KMS-11 (cell line): ENCODE measurements around the gene MRPL53.
A peak's percentile ranks its signal among the peaks of the same experiment; 100 is the strongest.

Experiments used
- H2AFZ ChIP-seq: fragments of 200-600 bp; sonication (generic); 2 replicates; pipeline ENCODE4 v1.6.1; 2016; ENCODE audit warnings: antibody characterized with exemption, mixed run types, low read depth
- H3K27ac ChIP-seq: fragments of 200-600 bp; sonication (generic); 2 replicates; pipeline ENCODE4 v1.6.1; 2016; ENCODE audit warnings: mild to moderate bottlenecking, mixed run types
- H3K27me3 ChIP-seq: fragments of 200-600 bp; sonication (generic); 2 replicates; pipeline ENCODE4 v1.6.1; 2017; ENCODE audit warnings: mild to moderate bottlenecking, low read depth, mixed run types, moderate library complexity; ENCODE audit not compliant: insufficient read depth
- H3K36me3 ChIP-seq: fragments of 200-600 bp; sonication (generic); 2 replicates; pipeline ENCODE4 v1.6.1; 2017; ENCODE audit warnings: mild to moderate bottlenecking, mixed run types; ENCODE audit not compliant: insufficient read depth
- H3K4me1 ChIP-seq: fragments of 200-600 bp; sonication (generic); 2 replicates; pipeline ENCODE4 v1.6.1; 2016; ENCODE audit warnings: mild to moderate bottlenecking, low read depth, mixed run types; ENCODE audit not compliant: poor library complexity, severe bottlenecking
- H3K4me2 ChIP-seq: fragments of 200-600 bp; sonication (generic); 2 replicates; pipeline ENCODE4 v1.7.0; 2016; ENCODE audit warnings: mild to moderate bottlenecking, mixed run types
- H3K4me3 ChIP-seq: fragments of 200-600 bp; sonication (generic); IDR thresholded peaks from 2 replicates; pipeline ENCODE4 v1.6.1; 2017; ENCODE audit warnings: low read depth, low read length, mixed read lengths; ENCODE audit not compliant: insufficient read depth
- H3K79me2 ChIP-seq: fragments of 200-600 bp; sonication (generic); 2 replicates; pipeline ENCODE4 v1.6.1; 2016; ENCODE audit warnings: low read depth, mixed run types; ENCODE audit not compliant: insufficient read depth
- H3K9ac ChIP-seq: fragments of 200-600 bp; sonication (generic); 2 replicates; pipeline ENCODE4 v1.6.1; 2016; ENCODE audit warnings: mild to moderate bottlenecking, mixed run types
- H4K20me1 ChIP-seq: fragments of 200-600 bp; sonication (generic); 2 replicates; pipeline ENCODE4 v1.6.1; 2016; ENCODE audit warnings: mild to moderate bottlenecking, mixed run types; ENCODE audit not compliant: insufficient read depth
- TF ChIP-seq, protein P1 (sequence below): fragments of 200-600 bp; sonication (generic); conservative IDR thresholded peaks from 2 replicates; pipeline ENCODE4 v1.6.1; 2017; ENCODE audit warnings: low read depth, mild to moderate bottlenecking, antibody characterized with exemption, low read length, moderate library complexity, mixed read lengths

MRPL53 gene

DNA sequence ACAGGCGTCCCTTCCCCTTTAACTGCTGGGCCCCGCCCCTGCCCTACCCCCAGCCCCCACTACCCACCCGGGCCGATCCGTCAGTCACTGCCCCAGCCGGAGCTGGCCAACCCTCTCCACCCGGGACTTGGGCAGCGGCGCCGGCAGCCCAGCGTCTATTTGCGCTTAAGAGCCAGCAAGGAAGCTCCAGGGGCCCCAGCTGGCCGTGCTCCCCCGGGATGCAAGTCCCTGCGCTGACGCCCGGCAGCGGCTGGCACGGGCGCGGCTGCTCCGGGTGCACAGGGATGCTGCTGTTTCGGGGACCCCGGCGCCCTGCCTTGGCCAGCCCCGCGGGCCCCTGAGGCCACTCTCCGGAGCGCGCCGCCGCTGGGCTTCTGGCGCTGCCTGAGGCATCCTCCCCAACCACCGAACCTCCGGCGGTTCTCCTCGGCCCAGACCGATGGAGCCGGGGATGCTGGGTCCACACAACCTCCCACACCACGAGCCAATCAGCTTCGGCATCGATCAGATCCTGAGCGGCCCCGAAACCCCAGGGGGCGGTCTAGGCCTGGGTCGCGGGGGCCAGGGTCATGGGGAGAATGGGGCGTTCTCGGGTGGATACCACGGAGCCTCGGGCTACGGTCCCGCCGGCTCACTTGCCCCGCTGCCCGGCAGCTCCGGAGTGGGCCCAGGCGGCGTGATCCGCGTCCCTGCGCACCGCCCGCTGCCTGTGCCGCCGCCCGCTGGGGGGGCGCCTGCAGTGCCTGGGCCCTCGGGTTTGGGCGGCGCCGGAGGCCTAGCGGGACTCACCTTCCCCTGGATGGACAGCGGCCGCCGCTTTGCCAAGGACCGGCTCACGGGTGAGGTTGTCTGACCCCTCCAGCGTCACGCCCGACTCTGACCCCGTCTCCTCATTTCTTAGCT is 42.1 kb upstream of the MRPL53 start, which contains the start of gene TLX2:
TLX2 (plus strand) TSS at position 83 of the 903 bp plus-strand sequence; CDS start at position 440, 357 bp downstream.
- Histone ChIP-seq H3K27me3 (peaks cover 56% of the 10 kb centered on the region), H3K4me2 (peak within 1 kb of the TSS; percentile 46; the same call in 1 of the 2 replicates), H2AFZ (peak within 1 kb of the TSS; percentile 41; the same call in 1 of the 2 replicates), H3K4me3 (no peak within 1 kb of the TSS), H3K4me1 (peaks cover 4% of the 10 kb centered on the region), H3K27ac (no peak within 1 kb of the TSS), H3K9ac (no peak within 1 kb of the TSS), H4K20me1 (no peaks in the 10 kb centered on the region), H3K79me2 (no peaks in the 10 kb centered on the region), H3K36me3 (no peaks in the 10 kb centered on the region)
- TF ChIP-seq, protein P1, sequence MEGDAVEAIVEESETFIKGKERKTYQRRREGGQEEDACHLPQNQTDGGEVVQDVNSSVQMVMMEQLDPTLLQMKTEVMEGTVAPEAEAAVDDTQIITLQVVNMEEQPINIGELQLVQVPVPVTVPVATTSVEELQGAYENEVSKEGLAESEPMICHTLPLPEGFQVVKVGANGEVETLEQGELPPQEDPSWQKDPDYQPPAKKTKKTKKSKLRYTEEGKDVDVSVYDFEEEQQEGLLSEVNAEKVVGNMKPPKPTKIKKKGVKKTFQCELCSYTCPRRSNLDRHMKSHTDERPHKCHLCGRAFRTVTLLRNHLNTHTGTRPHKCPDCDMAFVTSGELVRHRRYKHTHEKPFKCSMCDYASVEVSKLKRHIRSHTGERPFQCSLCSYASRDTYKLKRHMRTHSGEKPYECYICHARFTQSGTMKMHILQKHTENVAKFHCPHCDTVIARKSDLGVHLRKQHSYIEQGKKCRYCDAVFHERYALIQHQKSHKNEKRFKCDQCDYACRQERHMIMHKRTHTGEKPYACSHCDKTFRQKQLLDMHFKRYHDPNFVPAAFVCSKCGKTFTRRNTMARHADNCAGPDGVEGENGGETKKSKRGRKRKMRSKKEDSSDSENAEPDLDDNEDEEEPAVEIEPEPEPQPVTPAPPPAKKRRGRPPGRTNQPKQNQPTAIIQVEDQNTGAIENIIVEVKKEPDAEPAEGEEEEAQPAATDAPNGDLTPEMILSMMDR, result no peak

DNA sequence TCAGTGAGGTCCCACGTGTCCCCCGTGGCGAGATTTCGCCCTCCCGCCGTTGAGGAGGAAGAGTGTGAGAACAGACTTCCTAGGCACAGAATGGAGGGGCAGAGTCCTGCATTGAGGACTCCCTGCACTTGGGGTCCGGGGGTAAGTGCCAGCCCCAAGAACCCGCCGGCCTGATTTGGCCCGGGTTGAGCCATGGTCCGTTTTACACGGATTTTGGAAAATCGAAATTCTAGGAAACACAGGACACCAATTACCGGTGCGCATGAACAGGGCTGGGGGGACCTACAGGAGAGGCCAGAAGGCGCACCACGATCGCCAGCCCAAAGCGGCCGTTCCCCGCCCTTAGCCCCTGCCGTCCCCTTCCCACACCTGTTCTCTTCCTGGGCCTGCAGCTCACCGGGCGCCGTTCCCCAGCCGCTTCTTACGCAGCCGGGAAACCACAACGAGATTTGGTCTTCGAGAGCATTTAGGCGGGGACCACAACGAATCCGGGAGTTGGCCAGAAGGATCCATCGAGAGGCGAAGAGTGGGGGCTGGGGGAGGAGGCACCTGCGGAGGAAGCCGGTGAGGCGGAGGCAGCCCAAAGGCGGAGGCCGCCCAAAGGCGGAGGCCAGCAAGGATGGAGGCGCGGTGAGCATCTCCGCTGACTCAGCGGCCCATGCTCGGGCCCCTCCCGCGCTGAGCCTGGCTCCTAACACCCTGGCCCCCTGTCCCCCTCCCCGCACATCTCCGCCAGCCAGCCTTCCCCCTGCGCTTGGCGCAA is 41.3 kb upstream of the MRPL53 start:
- Histone ChIP-seq H3K36me3 (no peaks in the 10 kb centered on the region), H3K27ac (no peak overlapping the region), H3K4me1 (peaks cover 4% of the 10 kb centered on the region), H3K4me3 (no peak overlapping the region), H3K27me3 (peaks cover 53% of the 10 kb centered on the region), H3K9ac (no peak overlapping the region), H3K79me2 (no peaks in the 10 kb centered on the region), H2AFZ (peak overlapping the region; percentile 41; the same call in 1 of the 2 replicates), H4K20me1 (no peaks in the 10 kb centered on the region), H3K4me2 (peak overlapping the region; percentile 46; the same call in 1 of the 2 replicates)
- TF ChIP-seq, protein P1, result no peak

DNA sequence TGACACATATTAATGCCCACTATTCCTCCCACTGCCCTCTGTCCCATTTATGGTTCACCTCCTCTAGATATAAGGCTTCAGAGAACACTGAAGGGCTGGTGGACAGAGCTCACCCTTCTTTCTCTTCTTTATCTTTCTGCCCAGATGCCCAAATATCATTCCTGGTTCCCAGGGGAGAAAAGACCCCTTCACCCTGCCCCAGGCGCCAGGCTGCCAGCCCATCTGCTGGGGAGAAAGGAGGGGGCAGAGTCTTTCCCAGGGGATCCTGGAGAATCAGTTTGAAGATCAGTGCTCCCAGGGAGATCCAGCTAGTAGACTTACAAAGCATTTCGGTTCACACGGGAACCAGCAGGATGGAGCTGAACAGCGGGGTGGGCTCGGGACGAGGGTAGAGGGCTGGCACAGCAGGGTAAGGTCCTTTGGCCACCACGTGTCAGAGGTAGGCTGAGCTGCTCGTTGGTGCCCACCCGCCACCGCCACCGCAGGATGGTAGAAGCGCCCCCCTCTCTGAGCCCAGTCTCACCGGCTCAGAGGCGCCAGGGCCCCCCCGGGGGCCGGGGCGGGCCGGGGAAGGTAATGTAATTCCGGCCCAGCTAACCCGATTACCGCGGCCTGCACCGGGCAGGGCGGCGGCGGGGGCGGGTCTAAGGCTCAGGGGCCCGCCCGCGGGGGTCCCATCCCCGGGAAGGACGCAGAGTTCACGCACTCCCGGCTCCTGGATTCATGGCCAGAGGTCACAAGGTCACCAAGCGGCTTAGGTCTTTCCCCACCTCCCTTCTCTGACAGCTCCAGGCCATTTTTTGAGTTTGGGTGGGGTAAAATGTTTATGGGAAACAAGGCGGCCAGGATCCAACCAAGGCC is 40.5 kb upstream of the MRPL53 start:
- Histone ChIP-seq H3K36me3 (no peaks in the 10 kb centered on the region), H3K4me3 (no peak overlapping the region), H2AFZ (no peak overlapping the region), H3K27me3 (peaks cover 46% of the 10 kb centered on the region), H3K27ac (no peak overlapping the region), H3K4me2 (no peak overlapping the region), H4K20me1 (no peaks in the 10 kb centered on the region), H3K4me1 (peaks cover 9% of the 10 kb centered on the region), H3K9ac (no peak overlapping the region), H3K79me2 (no peaks in the 10 kb centered on the region)
- TF ChIP-seq, protein P1, result no peak
